NCI-H526 treated with DMSO at 0.1 percent for 48 hours (cell line): ENCODE data around the gene CCDC85A.

Experiments used
- DNase-seq: peaks from one replicate; lab custom pipeline; 2025; lab: John Stamatoyannopoulos, UW

The CCDC85A gene

DNA sequence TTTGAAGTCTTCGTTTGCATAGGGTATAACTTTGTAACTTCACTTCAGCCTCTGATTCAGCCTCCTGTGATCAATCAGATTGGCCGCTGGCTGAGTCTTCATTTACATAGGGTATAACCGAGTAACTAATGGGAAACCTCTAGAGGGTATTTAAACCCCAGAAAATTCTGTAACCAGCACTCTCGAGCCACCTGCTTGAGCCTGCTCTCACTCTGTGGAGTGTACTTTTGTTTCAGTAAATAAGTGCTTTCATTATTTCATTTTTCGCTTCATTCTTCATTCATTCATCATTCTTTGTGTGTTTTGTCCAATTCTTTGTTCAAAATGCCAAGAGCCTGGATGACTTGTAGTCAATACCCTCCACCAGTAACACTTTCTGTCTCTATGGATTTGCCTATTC is 56.4 kb downstream of the CCDC85A start:
- no peak for DNase-seq

DNA sequence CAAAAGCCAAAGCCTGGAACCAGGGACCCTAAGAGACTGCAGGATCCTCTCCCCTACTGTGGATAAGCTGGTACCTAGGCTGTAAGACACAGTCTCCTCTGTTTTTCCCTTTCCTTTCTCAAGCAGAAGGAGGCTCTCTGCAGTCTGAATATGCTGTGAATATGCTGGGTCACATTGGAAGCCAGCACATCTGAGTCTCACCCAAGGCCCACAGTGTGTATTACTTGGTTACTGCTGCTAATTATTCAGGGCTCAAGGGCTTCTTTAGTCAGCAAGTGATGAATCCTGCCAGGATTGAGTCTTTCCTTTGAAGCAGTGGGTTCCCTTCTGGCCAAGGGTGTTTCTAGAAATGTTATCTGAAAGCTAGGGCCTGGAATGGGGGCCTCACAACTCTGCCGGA is 60.7 kb downstream of the CCDC85A start:
- DNase-seq, result no peak

DNA sequence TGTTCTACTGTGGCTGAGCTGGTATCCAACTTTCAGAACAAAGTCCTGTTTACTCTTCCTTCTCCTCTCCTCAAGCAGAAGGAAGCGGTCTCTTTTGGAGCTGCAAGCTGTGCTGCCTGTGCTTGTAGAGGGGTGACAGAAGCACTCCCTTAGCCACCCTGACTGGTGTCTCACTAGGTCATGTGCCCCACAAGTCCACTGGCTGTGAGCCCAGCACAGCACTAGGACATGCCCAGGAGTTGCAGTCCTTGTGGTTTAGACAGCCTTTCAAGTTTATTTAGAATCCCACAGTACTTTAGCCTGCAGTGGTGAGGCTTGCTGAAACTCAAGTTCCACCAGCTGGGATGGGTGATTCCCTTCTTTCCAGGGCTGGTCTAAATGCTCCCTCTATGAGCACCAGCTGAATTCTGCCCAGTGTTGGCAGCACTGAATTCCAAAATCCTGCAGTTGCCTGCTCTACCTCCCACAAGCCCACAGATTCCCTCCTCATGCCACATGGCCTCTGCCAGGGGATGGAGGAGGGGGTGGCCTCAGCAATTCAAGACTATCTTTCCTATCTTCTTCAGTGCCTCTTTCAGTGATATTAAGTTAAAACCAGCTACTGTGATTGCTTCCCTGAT is 61.2 kb downstream of the CCDC85A start:
- no peak for DNase-seq

DNA sequence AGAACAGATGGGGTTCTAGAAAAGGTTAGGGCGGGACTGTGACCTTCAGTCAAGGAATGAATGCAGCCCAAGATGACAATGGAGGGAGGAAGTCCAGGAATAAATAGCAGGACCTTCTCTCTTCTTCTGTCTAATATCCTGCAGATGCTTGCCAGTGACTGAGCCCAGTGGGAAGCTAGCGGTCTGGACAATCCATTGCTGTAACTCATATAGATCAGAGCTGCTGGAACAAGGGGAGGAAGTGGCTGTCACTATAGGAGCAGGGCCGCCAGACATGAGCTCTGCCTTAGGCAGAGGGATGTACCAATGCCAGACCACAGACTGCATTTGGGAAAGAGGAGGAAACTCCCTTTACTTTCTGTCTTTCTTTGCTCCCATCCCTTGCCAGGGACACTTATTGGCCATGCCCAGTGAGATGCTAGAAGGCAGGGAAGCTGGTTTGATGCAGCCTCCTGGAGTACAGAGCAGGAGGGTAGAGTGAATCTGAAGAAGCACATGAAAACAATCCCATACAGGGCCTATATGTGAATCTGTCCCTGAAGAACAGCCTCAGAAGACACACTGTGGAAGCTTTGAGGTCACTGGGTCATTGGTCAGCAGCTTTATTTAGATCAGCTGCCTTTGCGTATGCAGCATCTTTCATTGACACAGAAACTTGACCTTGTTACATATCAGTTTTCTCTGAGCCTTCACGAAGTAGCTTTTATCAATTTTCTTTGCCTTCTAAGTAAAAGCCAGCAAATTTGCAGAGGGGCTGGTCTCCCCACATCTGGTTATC is 65.4 kb downstream of the CCDC85A start:
- DNase-seq, result no peak

GRCh38 chr2:56250153-56250729 is 66.5 kb downstream of the CCDC85A start:
- DNase-seq, result no peak

GRCh38 chr2:56260415-56260814 is 76.6 kb downstream of the CCDC85A start:
- no peak for DNase-seq

DNA sequence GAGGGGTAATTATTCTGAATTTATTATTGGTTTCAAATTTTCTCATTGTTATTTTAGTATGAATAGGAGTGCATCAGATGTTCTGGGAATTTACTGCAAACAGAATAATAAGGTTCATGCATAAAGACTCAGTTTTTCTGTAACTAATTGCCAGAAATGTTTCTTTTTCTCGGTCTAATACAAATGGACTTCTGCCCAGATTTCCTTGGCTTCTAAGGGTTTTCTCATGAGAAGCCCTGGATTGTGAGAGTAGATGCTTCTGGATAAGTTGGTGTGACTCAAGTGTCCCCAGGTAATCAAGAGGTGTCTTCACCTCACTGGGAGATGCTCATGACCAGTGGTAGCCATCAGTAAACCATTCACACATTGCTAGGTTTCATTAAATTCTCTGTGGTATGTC is 78.5 kb downstream of the CCDC85A start:
- no peak for DNase-seq

- DNase-seq, result no peak
These were observed 80.1 kb downstream of the CCDC85A start for GRCh38 chr2:56263876-56264275.

GRCh38 chr2:56266761-56267414 is 83.1 kb downstream of the CCDC85A start:
- DNase-seq, result peak; percentile 48

GRCh38 chr2:56267415-56267788 is 83.6 kb downstream of the CCDC85A start:
- DNase-seq, result no peak

- no peak for DNase-seq
These were observed 85.1 kb downstream of the CCDC85A start for GRCh38 chr2:56268856-56269255.

- DNase-seq, result no peak
These were observed 87.5 kb downstream of the CCDC85A start for GRCh38 chr2:56271275-56271674.

DNA sequence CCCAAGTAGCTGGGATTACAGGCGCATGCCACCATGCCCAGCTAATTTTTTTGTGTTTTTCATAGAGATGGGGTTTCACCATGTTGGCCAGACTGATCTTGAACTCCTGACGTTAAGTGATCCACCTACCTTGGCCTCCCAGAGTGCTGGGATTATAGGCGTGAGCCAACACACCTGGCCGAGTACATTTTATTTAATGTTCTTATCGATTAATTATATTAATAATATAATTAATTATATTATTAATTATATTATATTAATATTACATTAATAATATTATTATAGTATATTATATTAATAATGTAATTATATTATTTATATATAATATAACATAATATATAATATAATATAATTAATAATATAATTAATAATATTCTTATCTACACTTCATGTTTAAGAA is 101.4 kb downstream of the CCDC85A start:
- no peak for DNase-seq

DNA sequence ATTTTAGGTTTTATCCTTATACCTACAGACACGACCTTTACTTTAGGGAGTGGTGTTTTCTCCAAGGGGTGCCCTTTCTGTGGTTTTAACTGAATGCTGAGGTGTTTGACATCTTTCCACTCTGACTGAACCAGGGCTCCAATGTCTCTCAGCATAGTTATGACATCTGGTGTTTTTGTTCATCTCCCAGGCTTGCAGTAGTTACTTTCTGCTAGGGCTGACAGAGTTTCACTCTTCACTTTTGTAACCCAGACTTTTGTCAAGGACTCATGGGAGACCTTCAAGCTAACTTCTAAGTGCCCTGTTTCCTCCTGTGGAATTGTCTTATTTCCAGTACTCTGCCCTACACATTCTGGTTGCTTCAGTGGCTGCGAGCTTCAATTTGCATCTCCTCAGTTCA is 103.1 kb downstream of the CCDC85A start:
- no peak for DNase-seq

- no peak for DNase-seq
These were observed 103.7 kb downstream of the CCDC85A start for GRCh38 chr2:56287508-56287907.

- no peak for DNase-seq
These were observed 104.2 kb downstream of the CCDC85A start for GRCh38 chr2:56287974-56288373.

DNA sequence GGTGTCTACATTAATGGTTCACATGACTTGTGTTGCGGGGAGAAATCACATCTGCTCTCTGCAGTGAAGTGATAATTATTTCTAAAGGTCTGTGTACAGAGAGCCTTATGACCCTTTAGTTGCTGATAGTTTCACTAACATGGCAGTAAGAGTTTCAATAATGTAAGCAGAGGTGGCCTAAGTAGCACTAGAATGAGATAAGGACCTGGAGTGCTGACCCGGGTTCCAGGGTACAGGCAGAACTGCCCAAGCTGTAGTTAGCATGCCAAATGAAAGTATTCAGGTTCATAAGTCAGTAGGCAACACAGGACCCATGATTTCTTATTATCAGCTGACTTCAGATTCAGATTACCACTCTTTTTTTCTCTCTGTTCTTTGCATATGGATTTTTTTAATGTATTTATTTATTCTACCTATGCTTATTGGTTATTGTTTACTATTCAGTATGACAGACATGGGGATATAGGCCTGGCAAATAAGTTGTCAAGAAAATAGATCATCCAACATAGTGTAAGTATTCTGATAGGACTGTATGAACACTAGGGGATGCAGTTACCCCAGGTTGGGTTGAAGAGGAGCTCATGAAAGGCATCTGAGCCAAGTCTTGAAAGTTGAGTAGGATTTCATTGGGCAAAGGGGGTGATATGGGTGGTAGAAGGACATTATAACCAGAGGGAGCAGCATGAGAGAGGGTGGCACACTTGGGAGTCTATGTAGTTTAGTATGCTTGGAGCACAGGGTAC is 105.2 kb downstream of the CCDC85A start:
- no peak for DNase-seq

- no peak for DNase-seq
These were observed 107.9 kb downstream of the CCDC85A start for GRCh38 chr2:56291711-56292110.

DNA sequence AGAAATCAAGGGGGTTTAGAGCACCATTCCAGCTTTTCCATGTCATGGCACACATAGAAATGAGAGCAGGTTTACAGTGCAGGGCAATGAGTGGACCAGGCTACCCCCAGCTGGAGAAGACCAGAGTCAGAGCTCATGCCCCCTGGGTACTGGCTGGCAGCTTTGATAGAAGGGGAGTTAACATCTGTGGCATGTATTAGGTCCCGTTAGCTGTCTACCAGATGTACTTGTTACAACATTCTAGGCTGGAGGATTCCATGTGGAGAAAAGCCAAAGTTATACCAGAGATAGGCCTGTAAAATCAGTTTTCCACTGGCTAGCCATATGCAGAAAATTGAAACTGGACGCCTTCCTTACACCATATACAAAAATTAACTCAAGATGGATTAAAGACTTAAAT is 109.2 kb downstream of the CCDC85A start:
- DNase-seq, result no peak

DNA sequence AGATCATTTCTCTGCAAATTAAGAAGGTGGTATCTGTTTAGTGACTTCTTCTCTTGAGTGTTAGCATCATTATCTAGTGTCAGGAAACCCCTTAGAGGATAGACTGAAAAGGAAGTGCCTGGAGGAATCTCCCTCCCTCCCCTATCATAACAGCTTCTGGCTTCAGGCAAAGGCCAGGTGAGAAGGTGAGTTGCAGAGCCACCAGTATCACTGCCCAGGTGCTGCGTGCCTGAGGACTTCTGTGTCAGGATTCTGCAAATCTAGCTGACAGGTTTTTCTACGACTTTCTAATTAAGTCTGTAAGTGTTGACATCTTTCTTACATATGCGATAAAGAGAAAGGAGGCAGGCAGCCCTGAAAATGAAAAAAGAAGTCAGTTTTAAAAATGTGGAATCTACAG is 111.9 kb downstream of the CCDC85A start:
- no peak for DNase-seq

- DNase-seq, result no peak
These were observed 113.9 kb downstream of the CCDC85A start for GRCh38 chr2:56297671-56298070.

GRCh38 chr2:56299171-56299691 is 115.4 kb downstream of the CCDC85A start:
- no peak for DNase-seq
